ENCODE measurements around the gene FLNB. TPM values are rescaled to one million over a fixed set of nuclear protein-coding genes. Genes with fewer than 3 reads are reported as not detected.

The FLNB gene, protein sequence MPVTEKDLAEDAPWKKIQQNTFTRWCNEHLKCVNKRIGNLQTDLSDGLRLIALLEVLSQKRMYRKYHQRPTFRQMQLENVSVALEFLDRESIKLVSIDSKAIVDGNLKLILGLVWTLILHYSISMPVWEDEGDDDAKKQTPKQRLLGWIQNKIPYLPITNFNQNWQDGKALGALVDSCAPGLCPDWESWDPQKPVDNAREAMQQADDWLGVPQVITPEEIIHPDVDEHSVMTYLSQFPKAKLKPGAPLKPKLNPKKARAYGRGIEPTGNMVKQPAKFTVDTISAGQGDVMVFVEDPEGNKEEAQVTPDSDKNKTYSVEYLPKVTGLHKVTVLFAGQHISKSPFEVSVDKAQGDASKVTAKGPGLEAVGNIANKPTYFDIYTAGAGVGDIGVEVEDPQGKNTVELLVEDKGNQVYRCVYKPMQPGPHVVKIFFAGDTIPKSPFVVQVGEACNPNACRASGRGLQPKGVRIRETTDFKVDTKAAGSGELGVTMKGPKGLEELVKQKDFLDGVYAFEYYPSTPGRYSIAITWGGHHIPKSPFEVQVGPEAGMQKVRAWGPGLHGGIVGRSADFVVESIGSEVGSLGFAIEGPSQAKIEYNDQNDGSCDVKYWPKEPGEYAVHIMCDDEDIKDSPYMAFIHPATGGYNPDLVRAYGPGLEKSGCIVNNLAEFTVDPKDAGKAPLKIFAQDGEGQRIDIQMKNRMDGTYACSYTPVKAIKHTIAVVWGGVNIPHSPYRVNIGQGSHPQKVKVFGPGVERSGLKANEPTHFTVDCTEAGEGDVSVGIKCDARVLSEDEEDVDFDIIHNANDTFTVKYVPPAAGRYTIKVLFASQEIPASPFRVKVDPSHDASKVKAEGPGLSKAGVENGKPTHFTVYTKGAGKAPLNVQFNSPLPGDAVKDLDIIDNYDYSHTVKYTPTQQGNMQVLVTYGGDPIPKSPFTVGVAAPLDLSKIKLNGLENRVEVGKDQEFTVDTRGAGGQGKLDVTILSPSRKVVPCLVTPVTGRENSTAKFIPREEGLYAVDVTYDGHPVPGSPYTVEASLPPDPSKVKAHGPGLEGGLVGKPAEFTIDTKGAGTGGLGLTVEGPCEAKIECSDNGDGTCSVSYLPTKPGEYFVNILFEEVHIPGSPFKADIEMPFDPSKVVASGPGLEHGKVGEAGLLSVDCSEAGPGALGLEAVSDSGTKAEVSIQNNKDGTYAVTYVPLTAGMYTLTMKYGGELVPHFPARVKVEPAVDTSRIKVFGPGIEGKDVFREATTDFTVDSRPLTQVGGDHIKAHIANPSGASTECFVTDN (N-terminal part only)
- 103 and 112 TPM in 2 replicates for total RNA-seq
- long read RNA-seq, partial matches to known transcripts: 58 of 67 reads
- long read RNA-seq, other reads (novel, unspliced or antisense): 9 of 67 reads

GRCh38 chr3:58008141-58009025 lies at the start of gene FLNB:
Gene FLNB, plus strand, starts transcription at chr3:58008422. Its CDS starts 143 bp downstream, at chr3:58008565.
- Mint-ChIP-seq H3K9me3 (ENCODE audit: low read depth) (no peaks in the 10 kb centered on the region), H3K27me3 (no peaks in the 10 kb centered on the region), H3K4me3 (ENCODE audit: low read depth) (peak within 1 kb of the TSS; percentile 92), H3K27ac (peak within 1 kb of the TSS; percentile 89), H3K36me3 (ENCODE audit: insufficient read depth) (no peaks in the 10 kb centered on the region), H3K4me1 (ENCODE audit: low read depth) (peaks cover 23% of the 10 kb centered on the region)
- TF ChIP-seq, protein P1, sequence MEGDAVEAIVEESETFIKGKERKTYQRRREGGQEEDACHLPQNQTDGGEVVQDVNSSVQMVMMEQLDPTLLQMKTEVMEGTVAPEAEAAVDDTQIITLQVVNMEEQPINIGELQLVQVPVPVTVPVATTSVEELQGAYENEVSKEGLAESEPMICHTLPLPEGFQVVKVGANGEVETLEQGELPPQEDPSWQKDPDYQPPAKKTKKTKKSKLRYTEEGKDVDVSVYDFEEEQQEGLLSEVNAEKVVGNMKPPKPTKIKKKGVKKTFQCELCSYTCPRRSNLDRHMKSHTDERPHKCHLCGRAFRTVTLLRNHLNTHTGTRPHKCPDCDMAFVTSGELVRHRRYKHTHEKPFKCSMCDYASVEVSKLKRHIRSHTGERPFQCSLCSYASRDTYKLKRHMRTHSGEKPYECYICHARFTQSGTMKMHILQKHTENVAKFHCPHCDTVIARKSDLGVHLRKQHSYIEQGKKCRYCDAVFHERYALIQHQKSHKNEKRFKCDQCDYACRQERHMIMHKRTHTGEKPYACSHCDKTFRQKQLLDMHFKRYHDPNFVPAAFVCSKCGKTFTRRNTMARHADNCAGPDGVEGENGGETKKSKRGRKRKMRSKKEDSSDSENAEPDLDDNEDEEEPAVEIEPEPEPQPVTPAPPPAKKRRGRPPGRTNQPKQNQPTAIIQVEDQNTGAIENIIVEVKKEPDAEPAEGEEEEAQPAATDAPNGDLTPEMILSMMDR (IDR thresholded peaks at IDR 0.05; ENCODE audit: unreplicated experiment): peak; percentile 70
- DNase-seq (ENCODE audit: low spot score, unreplicated experiment): peak; percentile 77

DNA sequence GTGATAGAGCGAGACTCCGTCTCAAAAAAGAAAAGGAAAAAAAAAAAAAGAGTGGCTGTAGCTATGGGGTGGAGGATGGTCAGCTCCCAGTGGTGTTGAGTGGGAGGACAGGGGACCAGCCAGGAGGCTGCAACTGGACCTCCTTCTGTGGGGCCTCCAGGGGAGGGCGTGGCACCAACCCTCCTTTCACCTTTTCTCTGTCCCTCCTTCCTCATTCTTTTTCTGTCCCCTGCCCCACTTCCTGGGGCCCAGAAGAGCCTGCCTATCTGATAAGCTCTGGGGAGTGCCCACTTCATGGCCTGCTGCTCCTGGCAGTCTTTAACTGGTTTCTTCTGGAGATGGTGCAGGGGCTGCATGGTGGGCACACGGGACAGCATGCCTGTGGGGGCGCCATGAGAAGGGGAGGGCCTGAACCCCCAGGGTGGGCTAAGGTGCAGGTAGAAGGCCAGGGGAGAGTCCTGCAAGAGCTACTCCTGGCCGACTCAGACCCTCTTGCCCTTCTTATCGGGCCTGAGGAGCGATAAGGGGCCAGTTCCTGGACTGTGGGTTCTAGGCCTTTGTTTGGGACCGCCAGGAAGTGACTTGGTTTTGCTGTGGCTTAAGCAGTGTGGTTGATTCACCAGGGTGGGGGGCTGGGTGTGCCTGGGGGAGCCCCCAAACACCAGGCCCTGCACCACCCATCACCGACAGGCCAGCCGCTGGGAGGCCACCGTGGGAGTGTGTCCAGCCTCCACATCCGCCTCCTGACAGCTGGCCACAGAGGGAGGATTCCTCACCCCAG lies 49.4 kb upstream of the FLNB start:
- Mint-ChIP-seq H3K36me3 (ENCODE audit: insufficient read depth) (no peaks in the 10 kb centered on the region), H3K27me3 (no peaks in the 10 kb centered on the region), H3K9me3 (ENCODE audit: low read depth) (no peaks in the 10 kb centered on the region), H3K27ac (no peak overlapping the region), H3K4me1 (ENCODE audit: low read depth) (no peaks in the 10 kb centered on the region), H3K4me3 (ENCODE audit: low read depth) (no peak overlapping the region)
- no peak for DNase-seq (ENCODE audit: low spot score, unreplicated experiment)
- TF ChIP-seq, protein P1 (IDR thresholded peaks at IDR 0.05; ENCODE audit: unreplicated experiment): no peak

DNA sequence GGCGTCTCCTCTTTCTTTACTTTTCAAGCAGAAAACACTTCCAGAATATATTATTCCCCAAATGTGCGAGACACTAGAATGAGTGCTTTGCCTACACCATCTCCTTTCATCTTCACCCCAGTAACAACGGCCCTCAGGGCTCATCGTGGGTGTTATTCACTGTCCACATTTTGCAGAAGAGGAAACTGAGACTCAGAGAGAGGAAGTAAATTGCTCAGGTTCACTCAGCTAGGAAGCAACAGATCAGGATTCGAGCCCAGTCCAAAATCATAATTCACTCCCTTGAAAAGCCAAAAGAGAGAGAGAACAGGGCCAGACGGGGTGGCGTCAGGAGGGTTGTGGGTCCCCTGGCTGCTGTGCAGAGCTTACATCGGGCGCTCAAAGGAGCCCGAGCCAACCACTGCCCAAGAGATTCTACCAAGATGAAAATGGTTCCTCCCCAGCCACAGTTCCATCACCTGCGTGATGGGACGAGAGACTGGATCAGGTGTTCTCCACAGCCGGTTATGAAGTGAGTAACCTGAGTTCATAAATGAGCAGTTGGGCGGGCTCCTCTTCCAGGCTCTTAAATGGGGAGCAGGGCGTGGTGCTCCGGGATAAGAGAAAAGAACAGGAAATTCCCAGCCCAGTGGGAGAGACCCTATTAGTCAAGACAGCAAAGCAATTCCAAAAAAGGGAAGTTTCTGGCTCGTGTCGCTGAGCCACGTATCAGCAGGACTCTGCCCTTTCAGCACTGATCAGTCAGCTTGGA lies 48.6 kb upstream of the FLNB start:
- H3K27me3 Mint-ChIP-seq: no peaks in the 10 kb centered on the region
- H3K4me3 Mint-ChIP-seq (ENCODE audit: low read depth): no peak overlapping the region
- no peaks in the 10 kb centered on the region for H3K36me3 Mint-ChIP-seq (ENCODE audit: insufficient read depth)
- DNase-seq (ENCODE audit: low spot score, unreplicated experiment): no peak
- no peak overlapping the region for H3K27ac Mint-ChIP-seq
- TF ChIP-seq, protein P1 (IDR thresholded peaks at IDR 0.05; ENCODE audit: unreplicated experiment): no peak
- no peaks in the 10 kb centered on the region for H3K9me3 Mint-ChIP-seq (ENCODE audit: low read depth)
- no peaks in the 10 kb centered on the region for H3K4me1 Mint-ChIP-seq (ENCODE audit: low read depth)

DNA sequence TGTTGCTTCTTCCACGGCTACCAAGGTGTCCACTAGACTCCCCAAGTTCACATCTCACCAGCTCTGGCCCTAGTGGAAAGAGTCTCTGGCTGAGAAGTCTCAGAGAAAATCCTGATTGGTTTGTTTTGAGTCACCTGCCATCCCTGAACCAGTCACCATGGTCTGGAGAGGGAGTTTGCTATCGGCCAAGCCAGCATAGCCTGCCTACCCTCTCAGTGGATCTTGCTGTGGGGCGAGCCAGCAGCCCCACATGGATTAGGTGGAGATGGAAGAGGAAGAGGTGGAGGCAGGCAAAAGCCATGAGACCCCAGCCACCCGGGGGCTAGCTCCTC lies 48.1 kb upstream of the FLNB start:
- Mint-ChIP-seq H3K4me1 (ENCODE audit: low read depth) (no peaks in the 10 kb centered on the region), H3K9me3 (ENCODE audit: low read depth) (no peaks in the 10 kb centered on the region), H3K4me3 (ENCODE audit: low read depth) (no peak overlapping the region), H3K27ac (no peak overlapping the region), H3K27me3 (no peaks in the 10 kb centered on the region), H3K36me3 (ENCODE audit: insufficient read depth) (no peaks in the 10 kb centered on the region)
- no peak for DNase-seq (ENCODE audit: low spot score, unreplicated experiment)
- TF ChIP-seq, protein P1 (IDR thresholded peaks at IDR 0.05; ENCODE audit: unreplicated experiment): no peak

Data from progenitor cell of endocrine pancreas (in vitro differentiated cells).